ENCODE data around the gene ATG4B.

The ATG4B gene

DNA sequence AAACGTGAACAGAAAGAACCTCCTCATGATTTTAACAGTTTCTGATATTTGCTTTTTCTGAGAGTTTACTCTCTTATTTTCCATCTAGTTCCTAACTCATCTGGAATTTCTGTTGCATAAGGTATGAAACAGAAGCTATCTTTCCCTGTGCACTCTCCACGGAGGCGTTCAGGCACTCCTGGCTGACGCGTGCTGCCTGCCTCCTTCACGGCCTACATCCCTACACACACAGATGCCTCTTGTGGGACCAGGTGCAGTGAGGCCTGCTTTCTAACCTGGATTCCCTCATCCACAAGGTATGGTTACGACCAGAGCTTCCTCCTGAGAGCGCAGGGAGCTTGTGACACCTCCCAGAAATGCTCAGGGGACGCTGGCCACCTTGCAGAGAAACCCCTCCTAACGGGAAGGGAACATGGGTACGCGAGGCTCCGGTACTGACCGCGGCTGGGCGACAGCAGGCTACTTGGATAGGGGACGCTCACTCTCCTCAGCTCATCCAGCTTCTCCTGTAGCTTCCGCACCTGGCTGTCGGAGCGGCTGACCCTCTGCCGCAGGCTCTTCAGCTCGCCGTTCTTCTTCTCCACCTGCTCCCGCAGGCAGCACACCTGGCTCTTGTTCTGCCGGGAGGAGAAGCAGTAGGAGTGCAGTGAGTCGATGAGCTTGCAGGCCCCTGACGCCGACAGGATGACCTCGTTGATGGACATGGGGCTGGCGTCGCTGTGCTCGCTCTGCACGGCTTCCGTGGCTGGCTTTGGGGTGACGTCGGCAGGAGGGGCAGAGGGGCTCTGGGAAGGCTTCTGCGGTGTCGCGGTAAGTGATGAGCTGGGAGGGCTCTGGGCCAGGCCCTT is 4.8 kb upstream of the ATG4B start:
- no peak overlapping the region for H3K9ac ChIP-seq (ENCODE audit: low read length)
- no peak overlapping the region for H3K27ac ChIP-seq (ENCODE audit: low read depth, low read length)
- no peaks in the 10 kb centered on the region for H3K27me3 ChIP-seq (ENCODE audit: control insufficient read depth, insufficient read depth, low read length)
- H3K36me3 ChIP-seq (ENCODE audit: control insufficient read depth, insufficient read depth, low read length) = peaks cover 37% of the 10 kb centered on the region
- H3K4me1 ChIP-seq (ENCODE audit: control insufficient read depth, insufficient read depth, low read length) = peaks cover 5% of the 10 kb centered on the region
- no peak overlapping the region for H3K4me3 ChIP-seq (ENCODE audit: low read depth, low read length)
- no peaks in the 10 kb centered on the region for H3K9me3 ChIP-seq (ENCODE audit: control insufficient read depth, insufficient read depth, low read depth, low read length)

DNA sequence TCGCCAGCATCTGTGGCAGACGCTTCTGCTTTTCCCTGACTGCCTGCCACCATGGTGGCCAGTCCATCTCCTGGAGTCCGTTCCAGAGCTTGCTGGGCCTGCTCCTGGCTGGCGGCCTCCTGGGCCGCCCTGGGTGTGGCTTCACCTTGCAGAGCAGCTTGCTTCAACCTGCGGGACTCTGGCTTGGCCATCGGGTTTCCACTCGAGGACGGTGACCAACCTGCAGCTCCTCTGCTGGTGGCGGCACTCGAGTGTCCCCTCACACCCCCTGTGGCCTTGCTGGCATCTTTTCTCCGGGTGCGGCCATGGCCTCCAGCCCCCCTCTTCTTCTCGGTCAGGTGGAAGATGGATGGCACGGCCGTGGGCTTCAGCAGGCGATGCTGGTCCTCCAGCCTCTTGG is 3.9 kb upstream of the ATG4B start:
- no peaks in the 10 kb centered on the region for H3K27me3 ChIP-seq (ENCODE audit: control insufficient read depth, insufficient read depth, low read length)
- H3K4me1 ChIP-seq (ENCODE audit: control insufficient read depth, insufficient read depth, low read length) = peaks cover 5% of the 10 kb centered on the region
- H3K27ac ChIP-seq (ENCODE audit: low read depth, low read length) = no peak overlapping the region
- H3K4me3 ChIP-seq (ENCODE audit: low read depth, low read length) = no peak overlapping the region
- no peaks in the 10 kb centered on the region for H3K9me3 ChIP-seq (ENCODE audit: control insufficient read depth, insufficient read depth, low read depth, low read length)
- H3K9ac ChIP-seq (ENCODE audit: low read length) = no peak overlapping the region
- peaks cover 37% of the 10 kb centered on the region for H3K36me3 ChIP-seq (ENCODE audit: control insufficient read depth, insufficient read depth, low read length)

DNA sequence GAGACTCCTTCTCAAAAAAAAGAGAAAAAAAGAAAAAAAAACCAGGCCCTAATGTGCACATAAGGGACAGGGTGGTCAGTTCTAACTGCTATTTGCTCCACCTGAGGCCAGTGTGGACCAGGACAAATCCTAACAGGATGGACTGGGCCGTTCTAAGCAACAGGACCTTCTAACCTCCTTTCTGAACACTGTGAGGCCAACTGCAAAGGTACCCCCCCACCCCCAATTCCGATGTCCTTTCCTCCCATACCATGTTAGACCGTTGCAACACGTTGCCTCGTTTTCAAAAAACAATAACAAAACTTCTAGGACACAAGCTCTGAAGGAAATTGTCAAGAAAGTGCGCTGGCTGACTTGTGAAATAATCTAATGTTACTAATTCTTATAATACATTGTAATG is 1.7 kb upstream of the ATG4B start:
- peaks cover 10% of the 10 kb centered on the region for H3K4me1 ChIP-seq (ENCODE audit: control insufficient read depth, insufficient read depth, low read length)
- peak overlapping the region; percentile 70; the same call in 1 of the 2 replicates for H3K27ac ChIP-seq (ENCODE audit: low read depth, low read length)

DNA sequence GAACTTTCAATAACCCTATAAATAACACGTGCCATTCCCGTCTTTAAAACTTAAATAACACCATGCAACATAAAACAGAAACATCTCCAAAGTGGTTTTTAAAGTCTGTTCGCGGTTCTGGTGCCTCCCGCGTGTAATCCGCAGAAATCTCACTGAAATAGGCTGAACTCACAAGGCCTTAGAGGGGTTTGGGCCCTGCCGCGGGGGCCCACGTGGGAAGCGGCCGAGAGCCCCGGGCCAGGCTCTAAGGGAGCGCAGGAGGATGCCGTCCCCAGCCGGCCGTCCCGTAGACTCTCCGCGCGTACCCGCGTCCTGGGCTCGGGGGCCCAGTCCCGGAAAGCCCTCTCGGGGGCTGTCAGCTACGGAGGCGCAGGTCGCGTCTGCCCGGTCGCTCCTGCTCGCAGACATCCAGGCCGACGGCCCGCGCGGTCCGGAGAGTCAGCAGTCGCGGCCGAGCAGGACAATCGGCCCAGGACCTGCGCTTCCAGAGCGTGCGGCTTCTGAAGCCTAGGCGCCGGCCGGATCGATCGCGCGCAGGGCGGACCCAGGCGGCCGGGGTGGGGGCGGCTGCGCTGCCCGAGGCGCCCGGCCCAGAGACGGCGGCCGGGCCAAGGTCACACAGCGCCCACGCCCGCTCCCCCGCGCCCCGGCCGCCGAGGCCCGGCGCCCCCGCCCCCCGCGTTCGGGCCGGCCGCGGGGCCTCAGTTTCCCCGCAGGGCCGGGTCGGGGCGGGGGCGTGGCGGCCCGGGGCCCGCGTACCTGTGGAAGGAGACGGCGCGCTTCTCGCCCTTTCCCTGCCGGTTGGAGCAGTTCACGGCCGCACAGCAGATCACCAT is 1.1 kb upstream of the ATG4B start:
- Histone ChIP-seq H3K36me3 (ENCODE audit: control insufficient read depth, insufficient read depth, low read length) (peaks cover 39% of the 10 kb centered on the region), H3K9ac (ENCODE audit: low read length) (peak overlapping the region; percentile 87), H3K9me3 (ENCODE audit: control insufficient read depth, insufficient read depth, low read depth, low read length) (peaks cover 7% of the 10 kb centered on the region; the same call in 1 of the 2 replicates), H3K4me3 (ENCODE audit: low read depth, low read length) (peak overlapping the region; percentile 96), H3K4me1 (ENCODE audit: control insufficient read depth, insufficient read depth, low read length) (peaks cover 13% of the 10 kb centered on the region), H3K27ac (ENCODE audit: low read depth, low read length) (peak overlapping the region; percentile 70; the same call in 1 of the 2 replicates), H3K27me3 (ENCODE audit: control insufficient read depth, insufficient read depth, low read length) (no peaks in the 10 kb centered on the region)

More for the DNA sequence above, 1.7 kb upstream of the ATG4B start:
- Histone ChIP-seq H3K9ac (ENCODE audit: low read length) (peak overlapping the region; percentile 87), H3K4me3 (ENCODE audit: low read depth, low read length) (peak overlapping the region; percentile 96), H3K36me3 (ENCODE audit: control insufficient read depth, insufficient read depth, low read length) (peaks cover 43% of the 10 kb centered on the region), H3K9me3 (ENCODE audit: control insufficient read depth, insufficient read depth, low read depth, low read length) (peaks cover 7% of the 10 kb centered on the region; the same call in 1 of the 2 replicates), H3K27me3 (ENCODE audit: control insufficient read depth, insufficient read depth, low read length) (no peaks in the 10 kb centered on the region)

DNA sequence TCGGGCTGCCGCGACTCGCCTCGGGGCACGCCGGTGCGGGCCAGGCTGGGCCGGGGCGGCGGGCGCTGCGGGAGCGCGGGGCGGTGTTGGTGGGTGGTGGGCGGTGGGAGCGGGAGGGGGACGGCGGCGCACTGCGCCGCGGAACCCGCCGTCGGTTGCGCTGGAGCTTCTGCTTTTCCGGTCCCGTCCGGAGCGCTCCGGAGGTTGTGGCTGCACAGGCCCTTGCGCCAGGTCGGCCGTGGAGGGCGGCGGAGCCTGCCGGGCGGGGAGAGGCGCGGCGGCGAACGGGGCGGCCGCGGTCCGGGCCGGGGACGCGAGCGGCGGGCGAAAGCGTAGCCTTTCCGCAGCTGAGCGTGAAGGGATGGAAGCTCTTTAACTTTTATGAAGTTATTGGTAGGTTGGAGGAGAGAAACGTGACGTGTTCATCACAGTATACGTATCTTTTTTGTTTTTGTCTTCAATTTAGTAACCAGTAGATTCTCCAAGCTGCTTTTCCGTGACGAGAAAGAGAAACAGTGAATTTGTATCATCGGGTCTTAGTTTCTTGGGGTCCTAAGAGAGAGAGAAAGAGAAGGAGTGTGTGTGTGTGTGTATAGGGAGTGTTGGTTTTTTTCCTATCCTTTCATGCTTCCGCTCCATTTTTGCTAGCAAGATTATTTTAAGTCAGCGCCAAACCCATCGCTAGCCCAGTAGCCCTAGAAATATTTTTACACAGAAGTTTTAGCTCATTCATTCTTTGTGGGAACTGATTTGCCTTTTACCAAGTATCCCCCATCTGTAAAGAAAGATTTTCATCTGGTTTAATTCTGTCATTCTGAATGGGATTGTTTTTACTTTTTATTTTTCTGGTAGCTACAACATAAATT is 535 bp downstream of the ATG4B start:
- Histone ChIP-seq H3K4me3 (ENCODE audit: low read depth, low read length) (peak overlapping the region; percentile 96), H3K27me3 (ENCODE audit: control insufficient read depth, insufficient read depth, low read length) (no peaks in the 10 kb centered on the region), H3K4me1 (ENCODE audit: control insufficient read depth, insufficient read depth, low read length) (peaks cover 22% of the 10 kb centered on the region), H3K36me3 (ENCODE audit: control insufficient read depth, insufficient read depth, low read length) (peaks cover 24% of the 10 kb centered on the region), H3K9me3 (ENCODE audit: control insufficient read depth, insufficient read depth, low read depth, low read length) (peaks cover 7% of the 10 kb centered on the region; the same call in 1 of the 2 replicates), H3K27ac (ENCODE audit: low read depth, low read length) (peak overlapping the region; percentile 98), H3K9ac (ENCODE audit: low read length) (peak overlapping the region; percentile 95)

DNA sequence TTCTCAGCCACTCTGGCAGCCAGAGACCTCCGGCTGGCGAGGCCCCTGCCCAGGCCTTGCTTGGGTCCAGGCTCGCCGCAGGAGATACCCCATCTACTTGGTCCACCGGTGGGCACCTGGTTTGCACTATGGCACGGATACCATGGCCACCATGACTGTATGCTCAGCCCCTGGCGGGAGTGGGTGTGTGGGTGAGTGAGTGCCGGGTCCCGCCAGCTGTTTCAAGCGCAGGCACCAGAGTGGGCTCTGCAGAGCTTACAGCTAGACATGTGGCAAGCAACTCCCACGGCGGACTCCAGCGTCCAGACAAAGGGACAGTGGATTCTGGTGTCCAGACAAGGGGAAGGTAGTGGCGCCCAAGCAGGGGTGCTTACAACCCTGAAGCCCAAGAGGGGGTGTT is 1.4 kb downstream of the ATG4B start:
- Histone ChIP-seq H3K9ac (ENCODE audit: low read length) (peak overlapping the region; percentile 51), H3K27ac (ENCODE audit: low read depth, low read length) (no peak overlapping the region), H3K9me3 (ENCODE audit: control insufficient read depth, insufficient read depth, low read depth, low read length) (peaks cover 7% of the 10 kb centered on the region; the same call in 1 of the 2 replicates), H3K4me1 (ENCODE audit: control insufficient read depth, insufficient read depth, low read length) (peaks cover 22% of the 10 kb centered on the region), H3K4me3 (ENCODE audit: low read depth, low read length) (peak overlapping the region; percentile 96), H3K36me3 (ENCODE audit: control insufficient read depth, insufficient read depth, low read length) (peaks cover 17% of the 10 kb centered on the region), H3K27me3 (ENCODE audit: control insufficient read depth, insufficient read depth, low read length) (no peaks in the 10 kb centered on the region)

DNA sequence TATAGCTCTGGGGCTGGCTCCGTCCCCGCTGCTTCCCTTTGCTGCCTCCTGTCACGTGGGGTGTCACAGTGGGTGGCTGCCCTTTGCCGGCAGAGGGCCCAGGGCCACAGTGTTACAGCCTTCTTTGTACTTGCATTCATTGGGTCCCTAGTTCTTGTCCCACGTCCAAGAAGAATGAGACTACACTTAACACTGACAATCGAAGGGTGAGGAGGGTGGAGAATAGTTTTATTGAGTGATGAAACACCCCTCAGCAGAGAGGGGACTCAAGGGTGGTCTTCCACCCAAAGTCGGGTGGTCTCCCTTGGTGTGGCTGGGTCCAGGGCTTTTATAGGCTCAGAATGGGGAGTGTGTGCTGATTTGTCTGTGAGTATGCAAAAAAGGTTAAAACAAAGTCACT is 1.9 kb downstream of the ATG4B start:
- Histone ChIP-seq H3K27me3 (ENCODE audit: control insufficient read depth, insufficient read depth, low read length) (no peaks in the 10 kb centered on the region), H3K9ac (ENCODE audit: low read length) (peak overlapping the region; percentile 51), H3K36me3 (ENCODE audit: control insufficient read depth, insufficient read depth, low read length) (peaks cover 20% of the 10 kb centered on the region), H3K4me1 (ENCODE audit: control insufficient read depth, insufficient read depth, low read length) (peaks cover 22% of the 10 kb centered on the region), H3K9me3 (ENCODE audit: control insufficient read depth, insufficient read depth, low read depth, low read length) (peaks cover 7% of the 10 kb centered on the region; the same call in 1 of the 2 replicates), H3K27ac (ENCODE audit: low read depth, low read length) (no peak overlapping the region), H3K4me3 (ENCODE audit: low read depth, low read length) (no peak overlapping the region)

DNA sequence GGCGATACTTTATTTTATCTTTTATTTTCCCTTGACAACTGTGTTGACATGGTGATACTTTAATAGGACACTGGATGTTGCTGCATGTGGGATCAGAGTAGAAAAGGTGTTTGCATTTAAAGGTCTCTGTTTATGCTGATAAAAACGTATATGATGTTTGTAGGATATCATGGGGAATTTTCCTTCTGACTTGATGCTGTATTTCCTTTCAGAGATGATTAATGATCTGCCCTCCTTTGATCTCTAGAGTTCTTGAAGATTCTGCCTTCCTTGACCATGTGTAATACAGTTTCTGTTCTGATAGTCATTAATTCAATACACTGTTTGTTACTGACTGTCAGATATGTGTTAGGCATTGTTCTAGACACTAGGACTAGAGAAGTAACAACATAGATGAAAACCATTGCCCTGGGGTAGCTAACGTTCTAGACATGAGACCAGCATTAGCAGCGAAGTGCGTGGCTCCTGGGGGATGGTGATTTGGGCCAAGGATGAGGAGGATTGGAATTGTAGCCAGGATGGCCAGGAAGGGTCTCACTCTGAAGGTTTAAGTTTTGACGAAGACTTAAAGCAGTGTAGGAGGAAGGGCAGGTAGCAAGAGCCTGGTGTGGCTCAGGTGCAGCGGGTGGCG is 2.8 kb downstream of the ATG4B start:
- Histone ChIP-seq H3K36me3 (ENCODE audit: control insufficient read depth, insufficient read depth, low read length) (peaks cover 20% of the 10 kb centered on the region), H3K9ac (ENCODE audit: low read length) (no peak overlapping the region), H3K4me1 (ENCODE audit: control insufficient read depth, insufficient read depth, low read length) (peaks cover 23% of the 10 kb centered on the region), H3K27ac (ENCODE audit: low read depth, low read length) (no peak overlapping the region), H3K4me3 (ENCODE audit: low read depth, low read length) (no peak overlapping the region), H3K9me3 (ENCODE audit: control insufficient read depth, insufficient read depth, low read depth, low read length) (peaks cover 7% of the 10 kb centered on the region; the same call in 1 of the 2 replicates), H3K27me3 (ENCODE audit: control insufficient read depth, insufficient read depth, low read length) (no peaks in the 10 kb centered on the region)

DNA sequence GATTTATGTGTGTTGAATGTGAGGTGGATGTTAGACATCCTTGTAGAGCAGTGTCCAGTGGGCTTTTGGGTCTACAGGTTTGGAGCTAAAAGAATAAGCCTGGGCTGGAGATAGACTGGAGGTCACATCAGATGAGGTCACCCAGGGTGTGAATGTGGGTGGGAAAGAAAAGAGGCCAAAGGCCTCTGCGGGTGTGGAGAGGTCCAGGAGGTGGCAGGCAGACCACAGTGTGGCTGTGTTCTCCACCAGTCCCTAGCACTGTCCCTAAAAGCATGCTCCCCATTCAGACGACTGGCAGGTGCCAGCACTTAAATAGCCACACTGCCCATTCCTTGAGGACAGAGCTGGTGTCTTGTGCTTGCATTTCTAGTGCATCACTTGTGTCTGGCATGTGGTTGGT is 4.1 kb downstream of the ATG4B start:
- Histone ChIP-seq H3K4me1 (ENCODE audit: control insufficient read depth, insufficient read depth, low read length) (peaks cover 21% of the 10 kb centered on the region), H3K27ac (ENCODE audit: low read depth, low read length) (no peak overlapping the region), H3K36me3 (ENCODE audit: control insufficient read depth, insufficient read depth, low read length) (peaks cover 20% of the 10 kb centered on the region), H3K9ac (ENCODE audit: low read length) (no peak overlapping the region), H3K4me3 (ENCODE audit: low read depth, low read length) (no peak overlapping the region), H3K27me3 (ENCODE audit: control insufficient read depth, insufficient read depth, low read length) (no peaks in the 10 kb centered on the region), H3K9me3 (ENCODE audit: control insufficient read depth, insufficient read depth, low read depth, low read length) (peaks cover 7% of the 10 kb centered on the region; the same call in 1 of the 2 replicates)
